WTC11 (cell line): ENCODE measurements around the gene WDR46. TPM values are rescaled to one million over a fixed set of nuclear protein-coding genes. Genes with fewer than 3 reads are reported as not detected.
A peak's percentile ranks its signal among the peaks of the same experiment; 100 is the strongest.

Source experiments
- ATAC-seq: fragments of 200-7000 bp; cut with Tn5 transposase; 2 replicates; pipeline ENCODE4 v1.10.0; 2021; ENCODE audit warnings: mild to moderate bottlenecking, moderate library complexity
- CTCF ChIA-PET: fragments of 300-600 bp; sonication (Branson Sonifier 250); formaldehyde crosslinking; loops from one replicate; lab custom pipeline; 2021; ENCODE audit warnings: antibody characterized with exemption; lab: Charles Lee
- POLR2A ChIA-PET: fragments of 350-600 bp; sonication (Branson Sonifier 250); formaldehyde crosslinking; loops from one replicate; lab custom pipeline; 2021; ENCODE audit warnings: antibody characterized with exemption; lab: Charles Lee
- DNase-seq: peaks from one replicate; pipeline ENCODE4 v3.0.0; 2021; ENCODE audit warnings: low spot score
- H3K27ac Mint-ChIP-seq: 2 replicates; pipeline ENCODE4 v1.8.0; 2021; ENCODE audit warnings: mixed read lengths
- H3K27me3 Mint-ChIP-seq: 2 replicates; pipeline ENCODE4 v1.8.0; 2021; ENCODE audit warnings: low read depth, mild to moderate bottlenecking, moderate library complexity, mixed read lengths
- H3K36me3 Mint-ChIP-seq: 2 replicates; pipeline ENCODE4 v1.8.0; 2021; ENCODE audit warnings: mixed read lengths
- H3K4me1 Mint-ChIP-seq: 2 replicates; pipeline ENCODE4 v1.8.0; 2022; ENCODE audit warnings: mixed read lengths
- H3K4me3 Mint-ChIP-seq: 2 replicates; pipeline ENCODE4 v1.8.0; 2021; ENCODE audit warnings: mild to moderate bottlenecking, moderate library complexity, mixed read lengths
- H3K9me3 Mint-ChIP-seq: 2 replicates; pipeline ENCODE4 v1.8.0; 2021; ENCODE audit warnings: mixed read lengths
- FOXK1 ChIP-seq: sonication (generic); formaldehyde crosslinking; IDR thresholded peaks from 2 replicates; pipeline ENCODE4 v1.8.0; 2022; ENCODE audit warnings: mild to moderate bottlenecking, moderate library complexity, missing genetic modification reagents
- GABPB1 ChIP-seq: sonication (generic); formaldehyde crosslinking; IDR thresholded peaks from 2 replicates; pipeline ENCODE4 v1.8.1; 2023; ENCODE audit warnings: mild to moderate bottlenecking, missing genetic modification reagents
- GRHL2 ChIP-seq: fragments of 250-450 bp; sonication (Bioruptor Pico); IDR thresholded peaks from 2 replicates; pipeline ENCODE4 v1.8.0; 2022; ENCODE audit warnings: mild to moderate bottlenecking, moderate library complexity; ENCODE audit not compliant: insufficient replicate concordance, severe bottlenecking
- HMGXB4 ChIP-seq: sonication (generic); formaldehyde crosslinking; IDR thresholded peaks from 2 replicates; pipeline ENCODE4 v1.8.1; 2023; ENCODE audit warnings: mild to moderate bottlenecking, moderate library complexity, missing genetic modification reagents
- IRF2 ChIP-seq: sonication (generic); formaldehyde crosslinking; IDR thresholded peaks from 2 replicates; pipeline ENCODE4 v1.8.0; 2022; ENCODE audit warnings: low read depth, missing genetic modification reagents, borderline replicate concordance
- JAZF1 ChIP-seq: fragments of 250-450 bp; sonication (Bioruptor Pico); IDR thresholded peaks from 2 replicates; pipeline ENCODE4 v1.9.0; 2021; ENCODE audit warnings: moderate library complexity, mild to moderate bottlenecking, inconsistent platforms
- MYBL2 ChIP-seq: sonication (generic); formaldehyde crosslinking; IDR thresholded peaks from 2 replicates; pipeline ENCODE4 v1.8.1; 2023; ENCODE audit warnings: mild to moderate bottlenecking, moderate library complexity, missing genetic modification reagents
- NFYB ChIP-seq: sonication (generic); formaldehyde crosslinking; conservative IDR thresholded peaks from 2 replicates; pipeline ENCODE4 v1.8.0; 2022; ENCODE audit warnings: low read depth, missing genetic modification reagents
- NR3C1 ChIP-seq: sonication (generic); formaldehyde crosslinking; conservative IDR thresholded peaks from 2 replicates; pipeline ENCODE4 v1.8.1; 2023; ENCODE audit warnings: low read depth, mild to moderate bottlenecking, missing genetic modification reagents
- OVOL2 ChIP-seq: fragments of 250-450 bp; sonication (Bioruptor Pico); IDR thresholded peaks from 2 replicates; pipeline ENCODE4 v1.9.0; 2021; ENCODE audit warnings: mild to moderate bottlenecking, borderline replicate concordance
- RELA ChIP-seq: sonication (generic); formaldehyde crosslinking; IDR thresholded peaks from 2 replicates; pipeline ENCODE4 v1.8.1; 2022; ENCODE audit warnings: missing genetic modification reagents, mild to moderate bottlenecking, borderline replicate concordance
- ZNF671 ChIP-seq: fragments of 250-450 bp; sonication (Bioruptor Pico); IDR thresholded peaks from 2 replicates; pipeline ENCODE4 v1.8.0; 2021; ENCODE audit warnings: mild to moderate bottlenecking
- total RNA-seq: library from RNA; stranded (reverse); gene quantifications from 3 replicates; pipeline ENCODE4 v1.2.3, GENCODE V29; 2021
- TF ChIP-seq, protein P1 (sequence below): fragments of 200-600 bp; IDR thresholded peaks from 2 replicates; pipeline ENCODE4 v1.8.0; 2022; ENCODE audit warnings: antibody characterized with exemption
- TF ChIP-seq, protein P2 (sequence below): fragments of 250-450 bp; sonication (Bioruptor Pico); IDR thresholded peaks from 2 replicates; pipeline ENCODE4 v1.9.0; 2021; ENCODE audit warnings: moderate library complexity, mild to moderate bottlenecking, inconsistent platforms, borderline replicate concordance
- TF ChIP-seq, protein P3 (sequence below): sonication (generic); formaldehyde crosslinking; IDR thresholded peaks from 2 replicates; pipeline ENCODE4 v1.8.0; 2023; ENCODE audit warnings: missing genetic modification reagents
- TF ChIP-seq, protein P4 (sequence below): sonication (generic); formaldehyde crosslinking; IDR thresholded peaks from 2 replicates; pipeline ENCODE4 v1.8.1; 2022; ENCODE audit warnings: mild to moderate bottlenecking, moderate library complexity, missing genetic modification reagents
- TF ChIP-seq, protein P5 (sequence below): fragments of 250-450 bp; sonication (Bioruptor Pico); IDR thresholded peaks from 2 replicates; pipeline ENCODE4 v1.9.0; 2021; ENCODE audit warnings: mild to moderate bottlenecking

Gene WDR46
- total RNA-seq, 1 experiment from 2014 or later: 94.5 TPM

DNA sequence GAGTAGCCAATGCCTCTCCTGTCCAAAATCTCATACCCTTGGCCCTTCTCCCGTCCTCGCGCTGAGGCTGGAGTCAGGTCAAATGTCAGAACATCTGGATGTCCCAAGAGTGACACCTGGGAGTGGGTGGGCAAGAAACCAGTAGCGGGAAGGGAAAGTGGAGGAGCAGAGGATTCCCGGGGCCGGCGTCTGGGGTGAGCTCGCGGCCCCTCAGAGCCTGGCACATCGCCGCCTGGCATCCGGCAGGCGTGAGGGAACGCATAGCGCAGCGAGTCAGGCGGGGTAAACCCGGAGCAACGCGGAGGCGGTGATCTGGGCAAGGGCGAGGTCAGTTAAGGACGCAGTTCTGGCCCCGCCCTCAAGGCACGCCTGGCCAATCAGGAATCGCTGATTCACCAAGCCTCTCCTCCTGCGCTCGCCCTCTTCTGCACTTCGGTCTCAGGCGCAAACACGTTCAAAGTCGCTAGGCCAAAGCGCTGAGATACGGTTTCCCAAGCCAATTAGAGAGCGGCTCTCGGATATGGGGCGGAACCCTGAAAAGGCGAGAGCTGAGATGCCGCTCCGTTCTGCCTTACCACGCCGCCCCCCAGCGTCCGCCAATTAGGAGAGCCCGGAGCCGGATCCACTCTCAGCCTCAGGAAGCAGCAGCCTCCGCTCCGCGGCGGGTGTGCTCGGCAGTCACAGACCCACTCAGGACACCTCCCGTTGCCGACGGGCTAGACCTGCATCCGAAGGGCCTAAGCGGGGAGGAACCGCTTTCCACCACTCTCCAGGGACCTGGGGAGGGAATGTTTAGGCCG, 39.9 kb downstream of the WDR46 start (continued):
- TF ChIP-seq MYBL2 (CRISPR knock-in tag) (0 out of 2 replicates have a peak, but pooled peaks have one; percentile 39), ZNF671 (CRISPR knock-in tag) (no peak), GABPB1 (CRISPR knock-in tag) (0 out of 2 replicates have a peak, but pooled peaks have one; percentile 19)

- Mint-ChIP-seq H3K4me3 (peak overlapping the region; percentile 86), H3K4me1 (peaks cover 18% of the 10 kb centered on the region), H3K9me3 (no peaks in the 10 kb centered on the region), H3K27me3 (peaks cover 31% of the 10 kb centered on the region), H3K36me3 (peaks cover 15% of the 10 kb centered on the region), H3K27ac (peak overlapping the region; percentile 7; the same call in 1 of the 2 replicates)
- ChIA-PET CTCF (interaction anchor here (0.5 to 5.2 kb wide), 44 partner anchors 9 to 294 kb away, joined by 3 to 83 read pairs (median 8); partner anchors contain the start of genes B3GALT4, COL11A2, HSD17B8 and RING1), POLR2A (interaction anchor here (1.2 to 2.0 kb wide), 4 partner anchors 28 to 105 kb away, joined by 3 to 11 read pairs (median 4); partner anchors contain the start of genes B3GALT4, RXRB and SLC39A7)
- no peak for TF ChIP-seq HMGXB4
- TF ChIP-seq FOXK1 (CRISPR knock-in tag): no peak
- peak; percentile 26; the same call in 1 of the 2 replicates for TF ChIP-seq GABPB1 (CRISPR knock-in tag)
- no peak for DNase-seq
- ATAC-seq: no peak
These were observed 40.5 kb downstream of the WDR46 start for GRCh38 chr6:33248643-33248931.

DNA sequence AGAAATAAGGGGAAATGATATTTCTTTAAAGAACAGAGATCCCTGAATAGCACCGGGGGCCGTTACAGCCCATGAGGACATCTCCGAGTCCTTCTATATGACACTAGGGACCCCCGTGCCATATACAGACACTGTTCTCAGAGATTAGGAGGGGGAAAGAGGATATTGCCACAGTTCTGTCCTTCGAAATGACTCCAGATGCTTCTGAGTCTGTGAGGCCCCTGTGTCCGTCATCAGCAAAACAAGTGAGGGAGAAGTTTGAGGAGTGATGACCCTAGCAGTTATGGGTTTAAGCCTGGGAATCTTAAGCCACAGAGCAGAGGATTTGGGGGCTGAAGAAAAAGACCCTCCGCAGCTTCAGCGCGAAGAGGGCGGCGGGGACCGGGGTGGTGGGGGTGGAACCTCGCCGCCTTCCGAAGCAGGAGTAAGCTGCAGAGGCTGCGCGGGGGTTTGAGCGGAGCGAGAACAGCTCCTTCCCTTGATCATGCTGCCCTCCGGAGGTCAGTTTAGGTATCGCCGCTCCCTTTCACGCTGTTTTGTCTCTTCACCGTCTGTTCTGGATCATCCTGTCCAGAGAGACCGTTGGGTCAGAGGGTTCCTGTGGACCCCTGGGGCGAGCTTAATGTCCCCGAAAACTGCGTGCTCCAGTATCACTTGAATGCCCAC, 40.9 kb downstream of the WDR46 start:
- Mint-ChIP-seq H3K9me3 (no peaks in the 10 kb centered on the region), H3K27ac (0 out of 2 replicates have a peak overlapping the region, but pooled peaks have one; percentile 7), H3K36me3 (peaks cover 15% of the 10 kb centered on the region)
- POLR2A ChIA-PET: interaction anchor here (1.2 to 2.0 kb wide), 2 partner anchors 29 to 35 kb away, joined by 4 to 11 read pairs; partner anchors contain the start of gene B3GALT4
- DNase-seq (peak; percentile 96), ATAC-seq (peak; percentile 43)
- CTCF ChIA-PET: interaction anchor here (0.5 to 5.2 kb wide), 60 partner anchors 9 to 476 kb away, joined by 3 to 83 read pairs (median 5); partner anchors contain the start of genes B3GALT4, COL11A2, HSD17B8 and RING1
- TF ChIP-seq, protein P1, sequence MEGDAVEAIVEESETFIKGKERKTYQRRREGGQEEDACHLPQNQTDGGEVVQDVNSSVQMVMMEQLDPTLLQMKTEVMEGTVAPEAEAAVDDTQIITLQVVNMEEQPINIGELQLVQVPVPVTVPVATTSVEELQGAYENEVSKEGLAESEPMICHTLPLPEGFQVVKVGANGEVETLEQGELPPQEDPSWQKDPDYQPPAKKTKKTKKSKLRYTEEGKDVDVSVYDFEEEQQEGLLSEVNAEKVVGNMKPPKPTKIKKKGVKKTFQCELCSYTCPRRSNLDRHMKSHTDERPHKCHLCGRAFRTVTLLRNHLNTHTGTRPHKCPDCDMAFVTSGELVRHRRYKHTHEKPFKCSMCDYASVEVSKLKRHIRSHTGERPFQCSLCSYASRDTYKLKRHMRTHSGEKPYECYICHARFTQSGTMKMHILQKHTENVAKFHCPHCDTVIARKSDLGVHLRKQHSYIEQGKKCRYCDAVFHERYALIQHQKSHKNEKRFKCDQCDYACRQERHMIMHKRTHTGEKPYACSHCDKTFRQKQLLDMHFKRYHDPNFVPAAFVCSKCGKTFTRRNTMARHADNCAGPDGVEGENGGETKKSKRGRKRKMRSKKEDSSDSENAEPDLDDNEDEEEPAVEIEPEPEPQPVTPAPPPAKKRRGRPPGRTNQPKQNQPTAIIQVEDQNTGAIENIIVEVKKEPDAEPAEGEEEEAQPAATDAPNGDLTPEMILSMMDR: peak; percentile 91
- no peak for TF ChIP-seq RELA (CRISPR knock-in tag)
- TF ChIP-seq, all 79 proteins: peak for 1
- Mint-ChIP-seq H3K4me1 (peaks cover 18% of the 10 kb centered on the region), H3K27me3 (peaks cover 35% of the 10 kb centered on the region), H3K4me3 (peak overlapping the region; percentile 86)

- H3K36me3 Mint-ChIP-seq: no peaks in the 10 kb centered on the region
- no peaks in the 10 kb centered on the region for H3K9me3 Mint-ChIP-seq
- no peak for ATAC-seq
- H3K4me1 Mint-ChIP-seq: peaks cover 7% of the 10 kb centered on the region
- H3K27ac Mint-ChIP-seq: peak overlapping the region; percentile 56; the same call in 1 of the 2 replicates
- DNase-seq: no peak
- H3K27me3 Mint-ChIP-seq: peaks cover 61% of the 10 kb centered on the region
- ChIA-PET POLR2A (interaction anchor here (0.7 to 0.9 kb wide), 2 partner anchors 39 to 96 kb away, joined by 4 read pairs; partner anchors contain the start of gene HSD17B8), CTCF (interaction anchor here (0.7 to 1.0 kb wide), 3 partner anchors 34 to 69 kb away, joined by 3 to 5 read pairs (median 3); partner anchors contain the start of gene B3GALT4)
- no peak overlapping the region for H3K4me3 Mint-ChIP-seq
- TF ChIP-seq, protein P2, sequence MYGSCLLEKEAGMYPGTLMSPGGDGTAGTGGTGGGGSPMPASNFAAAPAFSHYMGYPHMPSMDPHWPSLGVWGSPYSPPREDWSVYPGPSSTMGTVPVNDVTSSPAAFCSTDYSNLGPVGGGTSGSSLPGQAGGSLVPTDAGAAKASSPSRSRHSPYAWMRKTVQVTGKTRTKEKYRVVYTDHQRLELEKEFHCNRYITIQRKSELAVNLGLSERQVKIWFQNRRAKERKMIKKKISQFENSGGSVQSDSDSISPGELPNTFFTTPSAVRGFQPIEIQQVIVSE (CRISPR knock-in tag): no peak
- TF ChIP-seq, protein P3, sequence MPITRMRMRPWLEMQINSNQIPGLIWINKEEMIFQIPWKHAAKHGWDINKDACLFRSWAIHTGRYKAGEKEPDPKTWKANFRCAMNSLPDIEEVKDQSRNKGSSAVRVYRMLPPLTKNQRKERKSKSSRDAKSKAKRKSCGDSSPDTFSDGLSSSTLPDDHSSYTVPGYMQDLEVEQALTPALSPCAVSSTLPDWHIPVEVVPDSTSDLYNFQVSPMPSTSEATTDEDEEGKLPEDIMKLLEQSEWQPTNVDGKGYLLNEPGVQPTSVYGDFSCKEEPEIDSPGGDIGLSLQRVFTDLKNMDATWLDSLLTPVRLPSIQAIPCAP: no peak
- TF ChIP-seq NR3C1 (CRISPR knock-in tag) (no peak), NFYB (CRISPR knock-in tag) (no peak), RELA (CRISPR knock-in tag) (no peak), IRF2 (no peak), GRHL2 (CRISPR knock-in tag) (no peak), OVOL2 (CRISPR knock-in tag) (no peak), JAZF1 (CRISPR knock-in tag) (no peak)
- TF ChIP-seq, protein P4, sequence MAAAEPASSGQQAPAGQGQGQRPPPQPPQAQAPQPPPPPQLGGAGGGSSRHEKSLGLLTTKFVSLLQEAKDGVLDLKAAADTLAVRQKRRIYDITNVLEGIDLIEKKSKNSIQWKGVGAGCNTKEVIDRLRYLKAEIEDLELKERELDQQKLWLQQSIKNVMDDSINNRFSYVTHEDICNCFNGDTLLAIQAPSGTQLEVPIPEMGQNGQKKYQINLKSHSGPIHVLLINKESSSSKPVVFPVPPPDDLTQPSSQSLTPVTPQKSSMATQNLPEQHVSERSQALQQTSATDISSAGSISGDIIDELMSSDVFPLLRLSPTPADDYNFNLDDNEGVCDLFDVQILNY (CRISPR knock-in tag): no peak
- TF ChIP-seq, protein P5, sequence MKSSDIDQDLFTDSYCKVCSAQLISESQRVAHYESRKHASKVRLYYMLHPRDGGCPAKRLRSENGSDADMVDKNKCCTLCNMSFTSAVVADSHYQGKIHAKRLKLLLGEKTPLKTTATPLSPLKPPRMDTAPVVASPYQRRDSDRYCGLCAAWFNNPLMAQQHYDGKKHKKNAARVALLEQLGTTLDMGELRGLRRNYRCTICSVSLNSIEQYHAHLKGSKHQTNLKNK: no peak
These were observed 45.6 kb downstream of the WDR46 start for GRCh38 chr6:33243476-33243875.
